ENCODE results near the gene NLRC5.

GRCh38 chr16:56945847-56946527 lies 43.4 kb upstream of the NLRC5 start:
- TF ChIP-seq CTCF (IDR thresholded peaks at IDR 0.05; ENCODE audit: low read length): no peak
- TF ChIP-seq EZH2phosphoT487 (IDR thresholded peaks at IDR 0.05; ENCODE audit: low read length): no peak
